Muscle of arm (tissue), 12 donors: ENCODE measurements around the gene THAP4. TPM values are rescaled to one million over a fixed set of nuclear protein-coding genes. Genes with fewer than 3 reads are reported as not detected.

ENCODE experiments used
- DNase-seq: peaks from one replicate; pipeline ENCODE4 v3.0.0-alpha.2; 2013
- polyA plus RNA-seq, 12 donors: library from polyadenylated mRNA; unstranded; fragments of 120-200 nt; gene quantifications; one replicate each; pipeline ENCODE4 v1.2.1, GENCODE V29; 2013; ENCODE audit not compliant: insufficient read length in 12 of 12

The THAP4 gene
- polyA plus RNA-seq, 12 donors = 31.7 to 51.7 (median 36.8) TPM; not detected in 1

DNA sequence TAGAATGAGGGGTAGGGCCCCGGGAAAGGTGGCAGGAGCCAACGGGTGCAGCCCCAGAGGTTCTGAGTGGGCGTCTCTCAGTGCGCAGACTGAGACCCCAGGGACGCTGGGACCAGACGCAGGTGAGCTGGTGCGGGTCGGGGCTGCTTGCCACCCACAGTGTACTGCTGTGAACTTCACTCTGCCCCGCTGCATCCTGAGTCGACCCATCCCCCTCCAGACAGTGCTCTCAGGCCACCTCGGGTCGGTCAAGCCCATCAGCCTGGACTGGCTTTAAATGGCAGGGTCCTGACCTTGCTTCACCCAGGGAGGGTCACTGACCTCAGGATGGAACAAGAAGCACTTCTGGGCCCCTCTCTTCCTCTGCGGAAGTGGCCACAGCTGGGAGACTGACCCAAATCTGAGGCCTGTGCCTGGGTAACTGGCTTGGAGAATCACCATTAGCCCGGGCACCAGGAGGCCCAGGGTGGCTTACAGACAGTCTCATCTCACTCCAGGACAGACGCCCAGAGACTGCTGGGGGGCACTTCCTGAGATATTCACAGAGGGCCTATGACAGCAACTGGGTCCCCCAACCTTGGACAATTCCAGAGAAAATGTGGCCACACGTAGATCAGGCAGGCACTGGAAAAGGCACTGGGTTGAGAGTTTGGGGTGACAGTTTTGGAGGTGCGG is 102.1 kb downstream of the THAP4 start:
- no peak for DNase-seq

Other genes with a start within 250 kb of the THAP4 start
- gene STK25, start 128.6 kb downstream of the THAP4 start, polyA plus RNA-seq = 100 to 1,000 TPM in 11 of 12 donors, not detected in 1; 205 to 317 (median 276) TPM
- 10 to 100 TPM in 11 of 12 donors, not detected in 1; 25.0 to 77.5 (median 49.0) TPM for gene BOK, start 78.4 kb downstream of the THAP4 start, polyA plus RNA-seq
- 10 to 100 TPM in 11 of 12 donors, not detected in 1; 37.2 to 66.5 (median 50.2) TPM for gene ATG4B, start 535 bp upstream of the THAP4 start, polyA plus RNA-seq
- gene DTYMK, start 49.7 kb upstream of the THAP4 start, polyA plus RNA-seq = 10 to 100 TPM in 11 of 12 donors, not detected in 1; 19.5 to 40.7 (median 24.9) TPM
- gene ING5, start 64.9 kb upstream of the THAP4 start, polyA plus RNA-seq = 10 to 100 TPM in 11 of 12 donors, not detected in 1; 17.0 to 37.0 (median 23.5) TPM
- gene D2HGDH, start 97.5 kb upstream of the THAP4 start, polyA plus RNA-seq = 10 to 100 TPM in 11 of 12 donors, not detected in 1; 14.2 to 34.5 (median 19.8) TPM
- gene GAL3ST2, start 139.7 kb upstream of the THAP4 start, polyA plus RNA-seq = under 1 TPM in 7 of 12 donors, not detected in 5; 0.09 to 0.48 (median 0.21) TPM
- 10 to 100 TPM in 1 of 12 donors, 1 to 10 TPM in 10, not detected in 1; 2.3 to 27.3 (median 4.5) TPM for gene NEU4, start 172.0 kb upstream of the THAP4 start, polyA plus RNA-seq
- gene PDCD1, start 221.7 kb upstream of the THAP4 start, polyA plus RNA-seq = under 1 TPM in 6 of 12 donors, not detected in 6; 0.12 to 0.68 (median 0.17) TPM
- gene RTP5, start 232.6 kb upstream of the THAP4 start, polyA plus RNA-seq = not detected